DOHH2 (cell line): ENCODE results near the gene PAX1.

Experiments
- EZH2phosphoT487 ChIP-seq: fragments of 200-600 bp; sonication (generic); IDR thresholded peaks from 2 replicates; pipeline ENCODE4 v1.6.1; 2017; ENCODE audit warnings: borderline replicate concordance, mild to moderate bottlenecking, antibody characterized with exemption, low read length, moderate library complexity, mixed read lengths
- TF ChIP-seq, protein P1 (sequence below): fragments of 200-600 bp; sonication (generic); IDR thresholded peaks from one replicate; pipeline ENCODE4 v1.5.1; 2014; ENCODE audit warnings: antibody characterized with exemption, mild to moderate bottlenecking, low read depth, low read length; ENCODE audit not compliant: poor library complexity, severe bottlenecking

DNA sequence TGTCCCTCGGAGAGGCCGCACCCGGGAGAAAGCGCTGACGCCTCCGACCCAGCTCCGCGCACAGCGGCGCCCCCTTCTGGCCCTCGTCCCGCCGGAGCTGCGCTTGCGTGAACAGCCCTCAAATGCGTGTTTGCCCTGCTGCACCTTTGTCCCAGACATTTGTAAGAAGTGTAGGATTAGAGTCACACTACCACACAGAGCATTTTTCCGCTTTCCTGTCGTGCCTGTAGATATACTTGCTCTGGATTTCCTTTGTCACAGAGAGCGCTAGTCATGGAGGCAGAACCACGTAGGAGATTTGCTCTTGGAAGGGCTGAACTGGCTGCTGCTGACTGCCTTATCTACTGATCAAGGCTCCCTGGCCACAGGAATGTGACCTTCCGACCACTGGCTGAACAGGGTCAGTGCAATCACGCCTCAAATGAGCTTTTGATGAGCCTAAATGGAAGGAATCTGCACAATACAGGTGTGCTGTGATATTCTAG is 62.3 kb downstream of the PAX1 start:
- TF ChIP-seq, protein P1, sequence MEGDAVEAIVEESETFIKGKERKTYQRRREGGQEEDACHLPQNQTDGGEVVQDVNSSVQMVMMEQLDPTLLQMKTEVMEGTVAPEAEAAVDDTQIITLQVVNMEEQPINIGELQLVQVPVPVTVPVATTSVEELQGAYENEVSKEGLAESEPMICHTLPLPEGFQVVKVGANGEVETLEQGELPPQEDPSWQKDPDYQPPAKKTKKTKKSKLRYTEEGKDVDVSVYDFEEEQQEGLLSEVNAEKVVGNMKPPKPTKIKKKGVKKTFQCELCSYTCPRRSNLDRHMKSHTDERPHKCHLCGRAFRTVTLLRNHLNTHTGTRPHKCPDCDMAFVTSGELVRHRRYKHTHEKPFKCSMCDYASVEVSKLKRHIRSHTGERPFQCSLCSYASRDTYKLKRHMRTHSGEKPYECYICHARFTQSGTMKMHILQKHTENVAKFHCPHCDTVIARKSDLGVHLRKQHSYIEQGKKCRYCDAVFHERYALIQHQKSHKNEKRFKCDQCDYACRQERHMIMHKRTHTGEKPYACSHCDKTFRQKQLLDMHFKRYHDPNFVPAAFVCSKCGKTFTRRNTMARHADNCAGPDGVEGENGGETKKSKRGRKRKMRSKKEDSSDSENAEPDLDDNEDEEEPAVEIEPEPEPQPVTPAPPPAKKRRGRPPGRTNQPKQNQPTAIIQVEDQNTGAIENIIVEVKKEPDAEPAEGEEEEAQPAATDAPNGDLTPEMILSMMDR, result peak; percentile 40
- TF ChIP-seq EZH2phosphoT487, result no peak
